CD14-positive monocyte (primary cell): ENCODE results near the gene APLP1. TPM values are rescaled to one million over a fixed set of nuclear protein-coding genes. Genes with fewer than 3 reads are reported as not detected.

Experiments used
- DNase-seq, 3 donors: peaks; one replicate each; pipeline ENCODE4 v3.0.0-alpha.2; 2011 to 2022
- H2AFZ ChIP-seq: 2 replicates; pipeline ENCODE4 v1.6.0; 2012; ENCODE audit warnings: mild to moderate bottlenecking, low read depth, low read length, inconsistent platforms; ENCODE audit not compliant: insufficient read depth, poor library complexity, severe bottlenecking
- H3K27ac ChIP-seq, 2 donors: 1 replicate in 1 of 2; 2 replicates in 1 of 2; pipeline ENCODE4 v1.5.1; 2012 to 2013; ENCODE audit warnings: low read length in 2 of 2, control low read depth in 1 of 2, inconsistent platforms in 1 of 2, low read depth in 1 of 2, mild to moderate bottlenecking in 1 of 2
- H3K27me3 ChIP-seq, 2 donors: one replicate each; pipeline versions ENCODE4 v1.6.0 to v1.6.1; 2011 to 2013; ENCODE audit warnings: low read length in 2 of 2; ENCODE audit not compliant: control insufficient read depth in 2 of 2, insufficient read depth in 2 of 2
- H3K36me3 ChIP-seq, 2 donors: replicated peaks in 1 of 2; 1 replicate in 1 of 2; 2 replicates in 1 of 2; pipeline versions ENCODE4 v1.5.1 to v1.6.1; 2012 to 2013; ENCODE audit warnings: low read length in 2 of 2, control low read depth in 1 of 2, inconsistent platforms in 1 of 2, mild to moderate bottlenecking in 1 of 2; ENCODE audit not compliant: insufficient read depth in 2 of 2, control insufficient read depth in 1 of 2
- H3K4me1 ChIP-seq, 2 donors: 1 replicate in 1 of 2; 2 replicates in 1 of 2; pipeline versions ENCODE4 v1.5.1 to v1.6.1; 2012 to 2013; ENCODE audit warnings: low read length in 2 of 2, control low read depth in 1 of 2, inconsistent platforms in 1 of 2, mild to moderate bottlenecking in 1 of 2, moderate library complexity in 1 of 2; ENCODE audit not compliant: insufficient read depth in 2 of 2, control insufficient read depth in 1 of 2
- H3K4me2 ChIP-seq: replicated peaks from 2 replicates; pipeline ENCODE3; 2012; ENCODE audit warnings: low read length, moderate library complexity, mild to moderate bottlenecking; ENCODE audit not compliant: poor library complexity, severe bottlenecking; ENCODE audit errors: extremely low read depth
- H3K4me3 ChIP-seq, 3 experiments: fragments of 200-600 bp in 1 of 3; sonication (generic) in 1 of 3; replicated peaks in 1 of 3; 1 replicate in 2 of 3; 2 replicates in 1 of 3; pipeline ENCODE4 v1.5.1; 2011 to 2013; ENCODE audit warnings: low read length in 3 of 3, mild to moderate bottlenecking in 3 of 3, control low read depth in 2 of 3, low read depth in 2 of 3, inconsistent platforms in 1 of 3, moderate library complexity in 1 of 3
- H3K79me2 ChIP-seq: 2 replicates; pipeline ENCODE4 v1.6.0; 2012; ENCODE audit warnings: mild to moderate bottlenecking, control low read depth, inconsistent platforms, low read length, moderate library complexity; ENCODE audit not compliant: insufficient read depth
- H3K9ac ChIP-seq: 2 replicates; pipeline ENCODE4 v1.6.0; 2017; ENCODE audit warnings: low read length, mild to moderate bottlenecking; ENCODE audit not compliant: insufficient read depth, poor library complexity, severe bottlenecking
- H3K9me3 ChIP-seq, 2 donors: replicated peaks in 1 of 2; 1 replicate in 1 of 2; 2 replicates in 1 of 2; pipeline versions ENCODE4 v1.5.1 to v1.6.1; 2012 to 2013; ENCODE audit warnings: low read length in 2 of 2, control low read depth in 1 of 2; ENCODE audit not compliant: control insufficient read depth in 1 of 2, insufficient read depth in 1 of 2
- H4K20me1 ChIP-seq: 2 replicates; pipeline ENCODE4 v1.6.0; 2012; ENCODE audit warnings: mild to moderate bottlenecking, low read length, control low read depth, moderate library complexity; ENCODE audit not compliant: insufficient read depth
- H3K27ac Mint-ChIP-seq, 7 donors: one replicate each; pipeline ENCODE4 v1.8.0; 2020; ENCODE audit warnings: mild to moderate bottlenecking in 7 of 7, mixed read lengths in 7 of 7, moderate library complexity in 6 of 7, inconsistent platforms in 2 of 7
- H3K27me3 Mint-ChIP-seq, 3 donors: one replicate each; pipeline ENCODE4 v1.8.0; 2021 to 2022; ENCODE audit warnings: low read depth in 3 of 3, mild to moderate bottlenecking in 3 of 3, mixed read lengths in 3 of 3, moderate library complexity in 3 of 3, inconsistent platforms in 1 of 3
- H3K36me3 Mint-ChIP-seq, 2 donors: one replicate each; pipeline ENCODE4 v1.8.0; 2020; ENCODE audit warnings: mixed read lengths in 2 of 2, inconsistent platforms in 1 of 2, mild to moderate bottlenecking in 1 of 2
- H3K4me1 Mint-ChIP-seq: one replicate; pipeline ENCODE4 v1.8.0; 2020; ENCODE audit warnings: mild to moderate bottlenecking, mixed read lengths
- H3K4me3 Mint-ChIP-seq, 2 donors: one replicate each; pipeline ENCODE4 v1.8.0; 2020; ENCODE audit warnings: mild to moderate bottlenecking in 2 of 2, mixed read lengths in 2 of 2, moderate library complexity in 1 of 2
- H3K9me3 Mint-ChIP-seq, 7 donors: one replicate each; pipeline ENCODE4 v1.8.0; 2020 to 2022; ENCODE audit warnings: mixed read lengths in 7 of 7, mild to moderate bottlenecking in 6 of 7, moderate library complexity in 6 of 7, inconsistent platforms in 2 of 7
- WGBS: methylation state at CpG from one replicate; pipeline ENCODE4 v1.1.5; 2013; ENCODE audit warnings: missing lambda C conversion rate; ENCODE audit not compliant: insufficient coverage; 5-methylcytosine and 5-hydroxymethylcytosine counted together
- intact Hi-C, 2 donors: fragments of 100-400 bp; cut with micrococcal nuclease; formaldehyde crosslinking; loops; one replicate each; pipeline versions ENCODE4 v1.15.0 to v1.15.1; 2023
- polyA plus RNA-seq, 3 donors: library from polyadenylated mRNA; depleted of rRNA in 1 of 3; unstranded in 2 of 3; stranded (reverse) in 1 of 3; fragments of 300-500 nt in 2 of 3; fragments of >200 nt in 1 of 3; fragmentation: Illumina TruSeq in 2 of 3; gene quantifications; 1 replicate in 2 of 3; 2 replicates in 1 of 3; pipeline ENCODE4 v1.2.3, GENCODE V29; 2012 to 2021
- TF ChIP-seq, protein P1 (sequence below): fragments of 200-600 bp; IDR thresholded peaks from one replicate; pipeline ENCODE4 v1.8.0; 2022; ENCODE audit warnings: antibody characterized with exemption, mild to moderate bottlenecking

APLP1 gene
- polyA plus RNA-seq, 3 donors = not detected

DNA sequence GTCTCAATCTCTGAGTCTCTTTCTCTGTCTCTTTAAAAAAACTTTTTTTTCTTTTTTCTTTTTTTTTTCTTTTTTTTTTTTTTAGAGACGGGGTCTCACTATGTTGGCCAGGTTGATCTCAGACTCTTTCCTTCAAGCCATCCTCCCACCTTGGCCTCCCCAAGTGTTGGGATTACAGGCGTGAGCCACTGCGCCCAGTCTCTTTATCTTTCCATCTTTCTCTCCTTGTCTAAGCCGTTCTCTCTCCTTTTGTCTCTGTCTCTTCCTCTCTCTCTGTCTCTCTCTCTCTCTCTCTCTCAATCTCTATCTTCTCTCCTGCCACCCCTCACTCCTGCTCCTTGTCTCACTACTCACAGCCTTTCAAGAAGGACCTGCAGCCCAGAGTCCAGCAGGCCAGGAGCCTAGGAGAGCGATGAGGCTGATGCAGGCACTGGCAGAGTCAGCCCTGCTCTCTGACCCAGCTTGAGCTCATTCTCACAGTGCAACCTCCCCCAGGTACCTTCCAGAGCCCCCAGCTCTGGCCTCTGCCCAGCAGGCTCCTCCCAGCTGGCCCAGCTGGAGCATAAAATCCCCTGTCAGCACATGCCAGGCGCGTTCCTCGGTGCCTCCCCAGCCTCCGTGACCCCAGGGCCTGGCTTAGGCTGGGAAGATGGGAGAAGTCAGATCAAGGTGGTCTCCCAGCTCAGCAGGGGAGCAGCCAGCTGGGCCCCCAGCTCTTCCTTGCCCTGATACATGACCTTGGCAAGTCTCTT, 16.2 kb upstream of the APLP1 start, which contains the start of gene NPHS1:
NPHS1 (minus strand) TSS at position 476 of the 752 bp plus-strand sequence. CDS start 667 bp downstream, outside the sequence.
- DNase-seq = no peak
- H3K79me2 ChIP-seq = no peaks in the 10 kb centered on the region
- H4K20me1 ChIP-seq = no peaks in the 10 kb centered on the region
- peaks cover 5 to 12% of the 10 kb centered on the region in 2 donors for H3K4me1 ChIP-seq
- H3K36me3 ChIP-seq = no peaks in the 10 kb centered on the region
- no peak within 1 kb of the TSS for H3K4me3 ChIP-seq
- H3K36me3 Mint-ChIP-seq = no peaks in the 10 kb centered on the region
- H3K9me3 Mint-ChIP-seq = peaks cover 0 to 15% (median 0%) of the 10 kb centered on the region in 7 donors
- peak within 1 kb of the TSS in 1 of 7 donors; percentile 1 for H3K27ac Mint-ChIP-seq
- no peak within 1 kb of the TSS for H3K9ac ChIP-seq
- H3K27me3 Mint-ChIP-seq = peaks cover 51 to 86% (median 52%) of the 10 kb centered on the region in 3 donors
- 94% methylated on average over 4 of the region's 9 CpGs for WGBS
- H2AFZ ChIP-seq = no peak within 1 kb of the TSS
- TF ChIP-seq, protein P1, sequence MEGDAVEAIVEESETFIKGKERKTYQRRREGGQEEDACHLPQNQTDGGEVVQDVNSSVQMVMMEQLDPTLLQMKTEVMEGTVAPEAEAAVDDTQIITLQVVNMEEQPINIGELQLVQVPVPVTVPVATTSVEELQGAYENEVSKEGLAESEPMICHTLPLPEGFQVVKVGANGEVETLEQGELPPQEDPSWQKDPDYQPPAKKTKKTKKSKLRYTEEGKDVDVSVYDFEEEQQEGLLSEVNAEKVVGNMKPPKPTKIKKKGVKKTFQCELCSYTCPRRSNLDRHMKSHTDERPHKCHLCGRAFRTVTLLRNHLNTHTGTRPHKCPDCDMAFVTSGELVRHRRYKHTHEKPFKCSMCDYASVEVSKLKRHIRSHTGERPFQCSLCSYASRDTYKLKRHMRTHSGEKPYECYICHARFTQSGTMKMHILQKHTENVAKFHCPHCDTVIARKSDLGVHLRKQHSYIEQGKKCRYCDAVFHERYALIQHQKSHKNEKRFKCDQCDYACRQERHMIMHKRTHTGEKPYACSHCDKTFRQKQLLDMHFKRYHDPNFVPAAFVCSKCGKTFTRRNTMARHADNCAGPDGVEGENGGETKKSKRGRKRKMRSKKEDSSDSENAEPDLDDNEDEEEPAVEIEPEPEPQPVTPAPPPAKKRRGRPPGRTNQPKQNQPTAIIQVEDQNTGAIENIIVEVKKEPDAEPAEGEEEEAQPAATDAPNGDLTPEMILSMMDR = no peak
- peak within 1 kb of the TSS in 1 of 2 donors; percentile 23 for H3K4me3 Mint-ChIP-seq
- H3K4me1 Mint-ChIP-seq = peaks cover 4% of the 10 kb centered on the region
- no peak within 1 kb of the TSS for H3K4me2 ChIP-seq
- H3K27ac ChIP-seq = no peak within 1 kb of the TSS
- H3K27me3 ChIP-seq = peaks cover 17 to 52% of the 10 kb centered on the region in 2 donors
- H3K9me3 ChIP-seq = peaks cover 0 to 6% of the 10 kb centered on the region in 2 donors
- intact Hi-C loops = no loop called here

DNA sequence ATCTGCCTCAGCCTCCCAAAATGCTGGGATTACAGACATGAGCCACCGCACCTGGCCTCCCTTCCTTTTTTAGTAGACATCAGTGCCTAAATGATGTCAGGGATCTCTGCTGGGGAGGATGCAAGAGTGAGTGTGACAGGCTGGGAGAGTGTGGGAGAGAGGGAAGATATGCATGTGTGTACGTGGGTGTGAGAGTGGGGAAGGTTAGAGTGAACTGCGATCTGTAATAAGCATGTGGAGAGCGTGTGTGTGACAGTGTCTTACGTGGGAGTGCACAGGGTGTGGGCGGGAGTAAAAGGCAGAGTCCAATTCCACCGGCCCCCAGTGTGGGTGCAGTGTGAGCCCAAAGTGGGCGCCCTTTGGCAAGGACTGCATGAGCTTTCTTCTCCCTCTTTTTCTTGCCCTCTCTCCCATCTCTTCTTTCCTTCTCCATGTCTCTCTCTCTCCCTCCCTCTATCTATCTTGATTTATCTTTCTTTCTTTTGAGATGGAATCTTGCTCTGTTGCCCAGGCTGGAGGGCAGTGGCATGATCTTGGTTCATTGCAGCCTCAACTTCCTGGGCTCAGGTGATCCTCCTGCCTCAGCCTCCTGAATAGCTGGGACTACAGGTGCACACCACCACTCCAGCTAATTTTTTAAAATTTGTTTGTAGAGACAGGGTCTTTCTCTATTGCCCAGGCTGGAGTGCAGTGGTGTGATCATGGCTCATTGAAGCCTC, 15.2 kb upstream of the APLP1 start:
- Histone ChIP-seq H3K27me3 (peaks cover 17 to 53% of the 10 kb centered on the region in 2 donors), H3K9ac (no peak overlapping the region), H3K27ac (no peak overlapping the region), H3K4me1 (peaks cover 5 to 14% of the 10 kb centered on the region in 2 donors), H3K4me2 (no peak overlapping the region), H3K36me3 (no peaks in the 10 kb centered on the region), H3K79me2 (no peaks in the 10 kb centered on the region), H2AFZ (no peak overlapping the region), H3K4me3 (no peak overlapping the region), H4K20me1 (no peaks in the 10 kb centered on the region), H3K9me3 (peaks cover 0 to 6% of the 10 kb centered on the region in 2 donors)
- TF ChIP-seq, protein P1 = no peak
- H3K27me3 Mint-ChIP-seq = peaks cover 54 to 86% (median 59%) of the 10 kb centered on the region in 3 donors
- H3K36me3 Mint-ChIP-seq = no peaks in the 10 kb centered on the region
- peaks cover 6% of the 10 kb centered on the region for H3K4me1 Mint-ChIP-seq
- H3K9me3 Mint-ChIP-seq = peaks cover 0 to 15% (median 0%) of the 10 kb centered on the region in 7 donors
- peak overlapping the region in 1 of 2 donors; percentile 23 for H3K4me3 Mint-ChIP-seq
- peak overlapping the region in 1 of 7 donors; percentile 1 for H3K27ac Mint-ChIP-seq
- intact Hi-C loops = no loop called here
- WGBS = 78% methylated on average over 8 of the region's 8 CpGs
- no peak for DNase-seq
